HG02970 (cell line): Measurements from ENCODE around the gene PSMG3.

Source experiments
- ATAC-seq: cut with Tn5 transposase; IDR thresholded peaks from one replicate; pipeline ENCODE4 v1.9.1; 2021; ENCODE audit warnings: mild to moderate bottlenecking, moderate library complexity, moderate number of reproducible peaks; ENCODE audit not compliant: unreplicated experiment, low FRiP score

The PSMG3 gene

GRCh38 chr7:1597066-1597760, 27.4 kb upstream of the PSMG3 start:
- ATAC-seq: no peak

- ATAC-seq: no peak
These were observed 26.6 kb upstream of the PSMG3 start for GRCh38 chr7:1596181-1597043.

GRCh38 chr7:1595636-1596035, 25.8 kb upstream of the PSMG3 start:
- ATAC-seq: no peak

- no peak for ATAC-seq
These were observed 25.2 kb upstream of the PSMG3 start for GRCh38 chr7:1595027-1595426.

- ATAC-seq: no peak
These were observed 24.1 kb upstream of the PSMG3 start for GRCh38 chr7:1593904-1594421.

GRCh38 chr7:1593091-1593866, 23.4 kb upstream of the PSMG3 start:
- ATAC-seq: no peak

GRCh38 chr7:1592299-1592871, 22.6 kb upstream of the PSMG3 start:
- ATAC-seq: no peak

GRCh38 chr7:1591876-1592275, 22.0 kb upstream of the PSMG3 start:
- no peak for ATAC-seq

GRCh38 chr7:1591396-1591795, 21.6 kb upstream of the PSMG3 start:
- no peak for ATAC-seq

GRCh38 chr7:1590887-1591286, 21.1 kb upstream of the PSMG3 start:
- ATAC-seq: no peak

GRCh38 chr7:1590476-1590875, 20.6 kb upstream of the PSMG3 start:
- ATAC-seq: no peak

GRCh38 chr7:1588978-1589377, 19.1 kb upstream of the PSMG3 start:
- ATAC-seq: no peak

GRCh38 chr7:1587738-1588137, 17.9 kb upstream of the PSMG3 start:
- ATAC-seq: no peak

- ATAC-seq: no peak
These were observed 17.2 kb upstream of the PSMG3 start for GRCh38 chr7:1586827-1587705.

GRCh38 chr7:1586126-1586826, 16.4 kb upstream of the PSMG3 start:
- ATAC-seq: no peak

GRCh38 chr7:1585142-1585981, 15.5 kb upstream of the PSMG3 start:
- ATAC-seq: no peak

GRCh38 chr7:1584700-1585099, 14.9 kb upstream of the PSMG3 start:
- ATAC-seq: no peak
